Measurements from ENCODE around the gene MCM3AP. TPM values are rescaled to one million over a fixed set of nuclear protein-coding genes. Genes with fewer than 3 reads are reported as not detected.

The MCM3AP gene
- total RNA-seq, result 43.2 and 78.1 TPM in 2 replicates

GRCh38 chr21:46285206-46285661 lies at the start of gene MCM3AP:
MCM3AP (minus strand) TSS chr21:46285611; CDS start chr21:46285286, 325 bp downstream.
- no peak for DNase-seq (ENCODE audit: extremely low read depth, low read depth, low spot score)

- no peak for DNase-seq (ENCODE audit: extremely low read depth, low read depth, low spot score)
Measured at GRCh38 chr21:46334351-46335140, 49.1 kb upstream of the MCM3AP start.

- no peak for DNase-seq (ENCODE audit: extremely low read depth, low read depth, low spot score)
Measured at GRCh38 chr21:46329796-46330195, 44.4 kb upstream of the MCM3AP start.

- DNase-seq (ENCODE audit: extremely low read depth, low read depth, low spot score), result no peak
Measured at GRCh38 chr21:46328151-46328550, 42.7 kb upstream of the MCM3AP start.

- no peak for DNase-seq (ENCODE audit: extremely low read depth, low read depth, low spot score)
Measured at GRCh38 chr21:46327711-46328110, 42.3 kb upstream of the MCM3AP start.

- no peak for DNase-seq (ENCODE audit: extremely low read depth, low read depth, low spot score)
Measured at GRCh38 chr21:46326110-46326703, 40.8 kb upstream of the MCM3AP start.

- DNase-seq (ENCODE audit: extremely low read depth, low read depth, low spot score), result no peak
Measured at GRCh38 chr21:46325073-46325912, 39.9 kb upstream of the MCM3AP start.

- no peak for DNase-seq (ENCODE audit: extremely low read depth, low read depth, low spot score)
Measured at GRCh38 chr21:46324390-46325072, 39.1 kb upstream of the MCM3AP start.

- peak; percentile 64 for DNase-seq (ENCODE audit: extremely low read depth, low read depth, low spot score)
Measured at GRCh38 chr21:46323710-46324389, 38.4 kb upstream of the MCM3AP start, which contains the start of the genes C21orf58 and PCNT. C21orf58 (minus strand) TSS chr21:46323870; CDS start chr21:46322738, 1,132 bp downstream. PCNT (plus strand) TSS chr21:46324156; CDS start chr21:46324229, 73 bp downstream.

GRCh38 chr21:46323227-46323709 lies 37.9 kb upstream of the MCM3AP start:
- DNase-seq (ENCODE audit: extremely low read depth, low read depth, low spot score), result no peak

- DNase-seq (ENCODE audit: extremely low read depth, low read depth, low spot score), result no peak
Measured at GRCh38 chr21:46322351-46323226, 37.2 kb upstream of the MCM3AP start.

- no peak for DNase-seq (ENCODE audit: extremely low read depth, low read depth, low spot score)
Measured at GRCh38 chr21:46320331-46320801, 35.0 kb upstream of the MCM3AP start.

GRCh38 chr21:46319186-46319585 lies 33.8 kb upstream of the MCM3AP start:
- no peak for DNase-seq (ENCODE audit: extremely low read depth, low read depth, low spot score)

GRCh38 chr21:46318464-46318845 lies 33.0 kb upstream of the MCM3AP start:
- DNase-seq (ENCODE audit: extremely low read depth, low read depth, low spot score), result no peak

GRCh38 chr21:46317710-46318463 lies 32.5 kb upstream of the MCM3AP start:
- no peak for DNase-seq (ENCODE audit: extremely low read depth, low read depth, low spot score)

- DNase-seq (ENCODE audit: extremely low read depth, low read depth, low spot score), result no peak
Measured at GRCh38 chr21:46316708-46317324, 31.4 kb upstream of the MCM3AP start.

GRCh38 chr21:46314441-46315020 lies 29.1 kb upstream of the MCM3AP start:
- no peak for DNase-seq (ENCODE audit: extremely low read depth, low read depth, low spot score)

Measured in glomerular endothelial cell (primary cell).